Adrenal gland (tissue), 5 donors: ENCODE data around the gene REPS1.

Source experiments
- POLR2A ChIP-seq, 2 donors: fragments of 450-650 bp; IDR thresholded peaks; one replicate each; pipeline ENCODE4 v1.6.1; 2017; ENCODE audit warnings: antibody characterized with exemption in 2 of 2, mild to moderate bottlenecking in 2 of 2, moderate library complexity in 1 of 2
- TF ChIP-seq, protein P1 (sequence below), 6 experiments: fragments of 450-650 bp in 4 of 6; fragments of 200-600 bp in 2 of 6; sonication (generic) in 1 of 6; IDR thresholded peaks; 1 replicate in 5 of 6; 2 replicates in 1 of 6; pipeline versions ENCODE4 v1.5.1 to v1.8.0; 2016 to 2021; ENCODE audit warnings: antibody characterized with exemption in 6 of 6, mild to moderate bottlenecking in 2 of 6, moderate library complexity in 1 of 6
- donor health status: DM: no; HTN: no; CAD: no.

DNA sequence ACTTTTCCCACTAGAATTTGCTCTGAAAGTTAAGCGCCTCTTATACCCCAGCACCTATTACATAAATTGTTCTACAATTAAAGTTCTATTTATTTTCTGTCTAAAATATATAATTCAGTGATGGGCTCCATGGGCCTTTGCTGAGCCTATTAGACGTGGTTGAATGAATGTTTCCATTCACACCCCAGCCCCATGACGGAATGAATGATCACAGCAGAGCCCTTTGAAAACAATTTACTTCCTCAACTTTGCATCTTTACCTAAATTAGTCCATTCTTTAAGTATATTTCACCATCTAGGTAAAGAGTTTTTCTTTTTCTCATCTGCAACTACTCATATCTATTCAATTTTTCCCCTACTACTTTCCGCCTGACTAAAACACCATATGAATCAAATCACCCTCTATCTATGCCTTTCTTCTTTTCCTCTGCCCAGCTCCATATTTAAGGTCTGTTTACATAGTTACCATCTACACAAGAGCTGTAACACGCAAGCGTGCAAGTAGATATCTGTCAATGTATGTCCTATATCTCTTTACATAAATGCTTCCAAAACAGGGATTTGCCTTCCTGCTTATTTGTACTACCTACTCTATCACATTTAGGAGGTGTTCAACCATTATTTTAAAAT lies 122.5 kb downstream of the REPS1 start:
- TF ChIP-seq, protein P1, sequence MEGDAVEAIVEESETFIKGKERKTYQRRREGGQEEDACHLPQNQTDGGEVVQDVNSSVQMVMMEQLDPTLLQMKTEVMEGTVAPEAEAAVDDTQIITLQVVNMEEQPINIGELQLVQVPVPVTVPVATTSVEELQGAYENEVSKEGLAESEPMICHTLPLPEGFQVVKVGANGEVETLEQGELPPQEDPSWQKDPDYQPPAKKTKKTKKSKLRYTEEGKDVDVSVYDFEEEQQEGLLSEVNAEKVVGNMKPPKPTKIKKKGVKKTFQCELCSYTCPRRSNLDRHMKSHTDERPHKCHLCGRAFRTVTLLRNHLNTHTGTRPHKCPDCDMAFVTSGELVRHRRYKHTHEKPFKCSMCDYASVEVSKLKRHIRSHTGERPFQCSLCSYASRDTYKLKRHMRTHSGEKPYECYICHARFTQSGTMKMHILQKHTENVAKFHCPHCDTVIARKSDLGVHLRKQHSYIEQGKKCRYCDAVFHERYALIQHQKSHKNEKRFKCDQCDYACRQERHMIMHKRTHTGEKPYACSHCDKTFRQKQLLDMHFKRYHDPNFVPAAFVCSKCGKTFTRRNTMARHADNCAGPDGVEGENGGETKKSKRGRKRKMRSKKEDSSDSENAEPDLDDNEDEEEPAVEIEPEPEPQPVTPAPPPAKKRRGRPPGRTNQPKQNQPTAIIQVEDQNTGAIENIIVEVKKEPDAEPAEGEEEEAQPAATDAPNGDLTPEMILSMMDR (IDR thresholded peaks at IDR 0.05): no peak
- TF ChIP-seq POLR2A (IDR thresholded peaks at IDR 0.05): no peak
